H1 (cell line): ENCODE results near the gene IKZF2. TPM values are rescaled to one million over a fixed set of nuclear protein-coding genes. Genes with fewer than 3 reads are reported as not detected.

ENCODE experiments used
- CTCF ChIA-PET: fragments of 300-600 bp; sonication (Branson Sonifier 250); formaldehyde crosslinking; loops from one replicate; lab custom pipeline; 2021; ENCODE audit not compliant: partially characterized antibody; lab: Charles Lee
- POLR2A ChIA-PET: fragments of 300-600 bp; sonication (Branson Sonifier 250); formaldehyde crosslinking; loops from one replicate; lab custom pipeline; 2021; ENCODE audit warnings: inconsistent platforms; ENCODE audit not compliant: partially characterized antibody; lab: Charles Lee
- DNase-seq, 2 experiments: peaks; one replicate each; pipeline versions ENCODE4 v3.0.0 to v3.0.0-alpha.2; 2010 to 2022; ENCODE audit warnings: low spot score in 2 of 2, low read depth in 1 of 2, mixed read lengths in 1 of 2
- FAIRE-seq: peaks from 2 replicates; lab custom pipeline; 2011; peaks lifted over from hg19 to GRCh38; lab: Jason Lieb, UNC
- H2AFZ ChIP-seq: 2 replicates; pipeline ENCODE4 v1.8.1; 2012; ENCODE audit warnings: low read length, inconsistent platforms
- H2AK5ac ChIP-seq: 2 replicates; pipeline ENCODE4 v1.6.1; 2013; ENCODE audit warnings: low read depth, low read length
- H2BK120ac ChIP-seq: replicated peaks from 2 replicates; pipeline ENCODE3; 2013; ENCODE audit warnings: low read depth, low read length, inconsistent platforms
- H2BK12ac ChIP-seq: 2 replicates; pipeline ENCODE4 v1.6.1; 2013; ENCODE audit warnings: low read depth, low read length
- H2BK15ac ChIP-seq: 2 replicates; pipeline ENCODE4 v1.6.1; 2013; ENCODE audit warnings: low read length
- H2BK20ac ChIP-seq: 2 replicates; pipeline ENCODE4 v1.6.1; 2013; ENCODE audit warnings: low read length
- H2BK5ac ChIP-seq: 2 replicates; pipeline ENCODE4 v1.6.1; 2013; ENCODE audit warnings: low read depth, low read length
- H3K14ac ChIP-seq: 2 replicates; pipeline ENCODE4 v1.6.1; 2013; ENCODE audit warnings: inconsistent platforms; ENCODE audit not compliant: insufficient read length
- H3K18ac ChIP-seq: 2 replicates; pipeline ENCODE4 v1.6.1; 2013; ENCODE audit warnings: low read length; ENCODE audit errors: extremely low read depth
- H3K23ac ChIP-seq: 2 replicates; pipeline ENCODE4 v1.6.1; 2013; ENCODE audit warnings: inconsistent platforms; ENCODE audit not compliant: insufficient read length
- H3K23me2 ChIP-seq: 2 replicates; pipeline ENCODE4 v1.6.1; 2013; ENCODE audit warnings: low read depth, low read length
- H3K27ac ChIP-seq: 2 replicates; pipeline ENCODE4 v1.6.1; 2011; ENCODE audit warnings: low read depth, low read length, inconsistent platforms
- H3K27me3 ChIP-seq, 4 experiments: replicated peaks in 1 of 4; 1 replicate in 1 of 4; 2 replicates in 3 of 4; pipeline versions ENCODE4 v1.6.1 to v1.8.1; 2011 to 2013; ENCODE audit warnings: low read length in 3 of 4, mild to moderate bottlenecking in 3 of 4, inconsistent platforms in 2 of 4, mixed read lengths in 2 of 4, moderate library complexity in 1 of 4; ENCODE audit not compliant: control insufficient read depth in 3 of 4, insufficient read depth in 3 of 4; ENCODE audit errors: extremely low read depth in 1 of 4
- H3K36me3 ChIP-seq, 4 experiments: 2 replicates each; pipeline versions ENCODE4 v1.6.1 to v1.8.1; 2011 to 2013; ENCODE audit warnings: mild to moderate bottlenecking in 4 of 4, low read length in 3 of 4, moderate library complexity in 2 of 4, control low read depth in 1 of 4, inconsistent platforms in 1 of 4; ENCODE audit not compliant: insufficient read depth in 4 of 4, control insufficient read depth in 2 of 4
- H3K4ac ChIP-seq: replicated peaks from 2 replicates; pipeline ENCODE3; 2013; ENCODE audit warnings: low read length, low read depth, mixed read lengths, inconsistent platforms; ENCODE audit not compliant: insufficient read length
- H3K4me1 ChIP-seq, 4 experiments: replicated peaks in 1 of 4; 1 replicate in 1 of 4; 2 replicates in 3 of 4; pipeline versions ENCODE4 v1.6.1 to v1.8.1; 2011 to 2013; ENCODE audit warnings: low read length in 3 of 4, inconsistent platforms in 2 of 4, mixed read lengths in 1 of 4; ENCODE audit not compliant: insufficient read depth in 4 of 4, control insufficient read depth in 3 of 4
- H3K4me2 ChIP-seq, 2 experiments: 2 replicates each; pipeline versions ENCODE4 v1.6.1 to v1.8.1; 2011 to 2013; ENCODE audit warnings: low read depth in 2 of 2, low read length in 2 of 2, control low read depth in 1 of 2, inconsistent platforms in 1 of 2, mild to moderate bottlenecking in 1 of 2; ENCODE audit not compliant: insufficient read depth in 1 of 2
- H3K4me3 ChIP-seq, 4 experiments: fragments of 200-600, 300-600 bp in 1 of 4; sonication (generic), shearing (Covaris generic), sonication (Bioruptor Twin) in 1 of 4; 2 replicates each; pipeline versions ENCODE4 v1.5.1 to v1.8.1; 2011 to 2016; ENCODE audit warnings: low read length in 4 of 4, low read depth in 3 of 4, control low read depth in 2 of 4, inconsistent platforms in 2 of 4, mild to moderate bottlenecking in 2 of 4, mixed read lengths in 1 of 4, moderate library complexity in 1 of 4; ENCODE audit not compliant: insufficient read depth in 2 of 4; ENCODE audit errors: extremely low read depth in 1 of 4
- H3K56ac ChIP-seq: replicated peaks from 2 replicates; pipeline ENCODE3; 2013; ENCODE audit warnings: low read depth, mild to moderate bottlenecking, mixed read lengths, low read length, inconsistent platforms; ENCODE audit not compliant: insufficient read length
- H3K79me1 ChIP-seq: 2 replicates; pipeline ENCODE4 v1.6.1; 2013; ENCODE audit warnings: low read depth, low read length, control low read depth
- H3K79me2 ChIP-seq, 2 experiments: 2 replicates each; pipeline versions ENCODE4 v1.6.1 to v1.8.1; 2012 to 2013; ENCODE audit warnings: low read length in 2 of 2, mild to moderate bottlenecking in 2 of 2, inconsistent platforms in 1 of 2; ENCODE audit not compliant: insufficient read depth in 2 of 2, control insufficient read depth in 1 of 2
- H3K9ac ChIP-seq, 4 experiments: replicated peaks in 1 of 4; 1 replicate in 1 of 4; 2 replicates in 3 of 4; pipeline versions ENCODE4 v1.6.1 to v1.8.1; 2011 to 2013; ENCODE audit warnings: low read depth in 3 of 4, low read length in 3 of 4, control low read depth in 2 of 4, mild to moderate bottlenecking in 2 of 4, moderate library complexity in 2 of 4, inconsistent platforms in 1 of 4; ENCODE audit errors: extremely low read depth in 1 of 4
- H3K9me3 ChIP-seq, 2 experiments: 2 replicates each; pipeline versions ENCODE4 v1.6.1 to v1.8.1; 2012 to 2013; ENCODE audit warnings: mild to moderate bottlenecking in 2 of 2, moderate library complexity in 2 of 2, control low read depth in 1 of 2, inconsistent platforms in 1 of 2, low read depth in 1 of 2, low read length in 1 of 2, mixed read lengths in 1 of 2; ENCODE audit not compliant: insufficient read depth in 2 of 2
- H4K20me1 ChIP-seq, 2 experiments: replicated peaks in 1 of 2; 2 replicates each; pipeline versions ENCODE3 to v1.8.1; 2011 to 2013; ENCODE audit warnings: inconsistent platforms in 2 of 2, low read length in 2 of 2, mild to moderate bottlenecking in 1 of 2; ENCODE audit not compliant: insufficient read depth in 2 of 2, control insufficient read depth in 1 of 2
- H4K5ac ChIP-seq: 2 replicates; pipeline ENCODE4 v1.6.1; 2013; ENCODE audit warnings: low read length, low read depth, mixed read lengths, inconsistent platforms; ENCODE audit not compliant: insufficient read length
- H4K8ac ChIP-seq: 2 replicates; pipeline ENCODE4 v1.8.0; 2013; ENCODE audit warnings: mild to moderate bottlenecking, moderate library complexity, low read length, inconsistent platforms; ENCODE audit not compliant: insufficient read depth; ENCODE audit errors: extremely low read depth
- H4K91ac ChIP-seq: replicated peaks from 2 replicates; pipeline ENCODE3; 2013; ENCODE audit warnings: low read length, mixed read lengths, inconsistent platforms; ENCODE audit not compliant: insufficient read length
- BCL11A ChIP-seq, 2 experiments: IDR thresholded peaks; one replicate each; pipeline ENCODE4 v1.6.1; 2011; ENCODE audit warnings: low read depth in 2 of 2, low read length in 2 of 2, mild to moderate bottlenecking in 2 of 2
- CHD2 ChIP-seq: IDR thresholded peaks from 2 replicates; pipeline ENCODE4 v1.6.1; 2012; ENCODE audit warnings: low read length, improper control_type of control experiment
- EP300 ChIP-seq, 2 experiments: IDR thresholded peaks; 1 replicate in 1 of 2; 2 replicates in 1 of 2; pipeline ENCODE4 v1.6.1; 2011 to 2012; ENCODE audit warnings: low read depth in 2 of 2, low read length in 2 of 2, mild to moderate bottlenecking in 2 of 2, borderline replicate concordance in 1 of 2, inconsistent platforms in 1 of 2, moderate library complexity in 1 of 2
- RAD21 ChIP-seq, 2 experiments: IDR thresholded peaks in 1 of 2; conservative IDR thresholded peaks in 1 of 2; 2 replicates each; pipeline ENCODE4 v1.6.1; 2011; ENCODE audit warnings: low read depth in 2 of 2, low read length in 2 of 2, improper control_type of control experiment in 1 of 2, inconsistent platforms in 1 of 2, mild to moderate bottlenecking in 1 of 2, moderate library complexity in 1 of 2
- WGBS, 2 experiments: shearing (Covaris generic) in 1 of 2; methylation state at CpG; one replicate each; pipeline versions ENCODE4 v1.1.6 to v1.1.7; 2013 to 2015; ENCODE audit warnings: low lambda C conversion rate in 2 of 2, mixed read lengths in 2 of 2, inconsistent platforms in 1 of 2, low coverage in 1 of 2, missing lambda C conversion rate in 1 of 2; ENCODE audit not compliant: insufficient replicate concordance in 2 of 2, insufficient coverage in 1 of 2, insufficient read length in 1 of 2; ENCODE audit errors: extremely low coverage in 1 of 2, missing lambda C conversion rate in 1 of 2; 5-methylcytosine and 5-hydroxymethylcytosine counted together
- polyA plus RNA-seq, 7 experiments: library from polyadenylated mRNA; depleted of rRNA in 3 of 7; stranded (reverse) in 5 of 7; unstranded in 2 of 7; fragments of >200 nt in 5 of 7; fragments of 200-250 nt in 2 of 7; gene quantifications; 1 replicate in 5 of 7; 2 replicates in 1 of 7; 4 replicates in 1 of 7; pipeline versions ENCODE4 v1.2.1 to v1.2.3, GENCODE V29; 2011 to 2013; ENCODE audit warnings: missing spikeins in 2 of 7, mixed read lengths in 2 of 7
- total RNA-seq: library from RNA; stranded (reverse); fragmentation: NEBNext Ultra II Directional; extraction: Animal tissue kit (Norgen Biotek cat#: 25700); gene quantifications from 2 replicates; pipeline ENCODE4 v1.2.1, GENCODE V29; 2021

The IKZF2 gene
- total and polyA plus RNA-seq, 2 of the 8 experiments (the other 6 are each of a cell fraction or from before 2014, with no cell fraction given), result 1.7 to 4.4 TPM

- CTCF ChIA-PET, result interaction anchor here (0.6 to 3.0 kb wide), 10 partner anchors 12 to 1734 kb away, joined by 3 to 14 read pairs (median 5); no protein-coding TSS in a partner anchor
- Histone ChIP-seq H2AK5ac (no peak overlapping the region), H3K27me3 (no peaks in the 10 kb centered on the region), H4K8ac (no peak overlapping the region), H3K4me3 (peak overlapping the region in 2 of 4 experiments; percentile 79 to 97; a peak in 3 of 8 replicates), H3K36me3 (no peaks in the 10 kb centered on the region), H3K4ac (no peak overlapping the region), H2AFZ (no peak overlapping the region), H2BK120ac (no peak overlapping the region), H3K23ac (no peak overlapping the region), H2BK20ac (no peak overlapping the region), H3K4me2 (peak overlapping the region; percentile 66 to 68; a peak in 3 of 4 replicates), H3K14ac (no peak overlapping the region), H2BK15ac (no peak overlapping the region), H3K79me1 (no peaks in the 10 kb centered on the region), H3K27ac (no peak overlapping the region), H4K5ac (no peak overlapping the region), H3K56ac (no peak overlapping the region), H3K9me3 (no peaks in the 10 kb centered on the region), H2BK12ac (no peak overlapping the region), H4K20me1 (no peaks in the 10 kb centered on the region), H3K79me2 (no peaks in the 10 kb centered on the region), H3K4me1 (peaks cover 0 to 10% (median 2%) of the 10 kb centered on the region in 4 experiments; a peak in 2 of 7 replicates), H3K18ac (no peak overlapping the region), H3K23me2 (peaks cover 8% of the 10 kb centered on the region), H2BK5ac (no peak overlapping the region)
- no peak for FAIRE-seq
- POLR2A ChIA-PET, result interaction anchor here (0.8 to 1.1 kb wide), 2 partner anchors 15 to 36 kb away, joined by 3 read pairs; no protein-coding TSS in a partner anchor
- no peak for DNase-seq
- 81% methylated on average over 6 of the region's 6 CpGs; no CpG with 5 or more reads in 1 of the 2 experiments for WGBS, 2 experiments
- TF ChIP-seq BCL11A (IDR thresholded peaks at IDR 0.05; ENCODE audit: low read depth in 2 of 2, low read length in 2 of 2) (no peak), CHD2 (no peak), RAD21 (IDR thresholded peaks at IDR 0.05 in 1 of 2, conservative IDR thresholded peaks at IDR 0.05 in 1 of 2; ENCODE audit: low read depth in 2 of 2, low read length in 2 of 2) (no peak), EP300 (IDR thresholded peaks at IDR 0.05; ENCODE audit: borderline replicate concordance in 1 of 2, low read depth in 2 of 2, low read length in 2 of 2) (no peak)
- TF ChIP-seq, all 59 proteins: peak for 0
- H3K9ac ChIP-seq, result no peak overlapping the region
- H4K91ac ChIP-seq, result no peak overlapping the region
Measured at GRCh38 chr2:213152888-213153287, 1.5 kb upstream of the IKZF2 start.
